HK-2 (cell line): ENCODE measurements around the gene HBM.
"Not testable (repeated sequence)": the region's sequence is repeated elsewhere in the genome, so short reads cannot be mapped to it uniquely, and the experiment has no call there.

ENCODE experiments used
- DNase-seq: peaks from one replicate; pipeline ENCODE4 v3.0.0-alpha.2; 2018; ENCODE audit not compliant: unreplicated experiment

HBM gene

DNA sequence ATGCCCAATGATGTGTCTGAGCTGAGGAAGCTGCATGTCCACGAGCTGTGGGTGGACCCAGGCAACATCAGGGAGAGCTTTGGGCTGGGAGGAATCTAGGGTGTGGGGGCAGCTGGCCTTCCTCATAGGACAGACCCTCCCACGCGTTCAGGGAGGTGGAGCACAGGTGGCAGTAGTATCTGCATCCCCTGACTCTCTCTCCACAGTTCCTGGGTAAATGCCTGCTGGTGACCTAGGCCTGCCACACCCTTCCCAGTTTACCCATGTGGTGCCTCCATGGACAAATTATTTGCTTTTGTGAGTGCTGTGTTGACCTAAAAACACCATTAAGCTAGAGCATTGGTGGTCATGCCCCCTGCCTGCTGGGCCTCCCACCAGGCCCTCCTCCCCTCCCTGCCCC lies 3.2 kb downstream of the HBM start:
- no peak for DNase-seq

DNA sequence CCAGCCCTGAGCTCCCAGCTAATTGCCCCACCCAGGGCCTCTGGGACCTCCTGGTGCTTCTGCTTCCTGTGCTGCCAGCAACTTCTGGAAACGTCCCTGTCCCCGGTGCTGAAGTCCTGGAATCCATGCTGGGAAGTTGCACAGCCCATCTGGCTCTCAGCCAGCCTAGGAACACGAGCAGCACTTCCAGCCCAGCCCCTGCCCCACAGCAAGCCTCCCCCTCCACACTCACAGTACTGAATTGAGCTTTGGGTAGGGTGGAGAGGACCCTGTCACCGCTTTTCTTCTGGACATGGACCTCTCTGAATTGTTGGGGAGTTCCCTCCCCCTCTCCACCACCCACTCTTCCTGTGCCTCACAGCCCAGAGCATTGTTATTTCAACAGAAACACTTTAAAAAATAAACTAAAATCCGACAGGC lies 4.3 kb downstream of the HBM start:
- DNase-seq: not testable (repeated sequence)

DNA sequence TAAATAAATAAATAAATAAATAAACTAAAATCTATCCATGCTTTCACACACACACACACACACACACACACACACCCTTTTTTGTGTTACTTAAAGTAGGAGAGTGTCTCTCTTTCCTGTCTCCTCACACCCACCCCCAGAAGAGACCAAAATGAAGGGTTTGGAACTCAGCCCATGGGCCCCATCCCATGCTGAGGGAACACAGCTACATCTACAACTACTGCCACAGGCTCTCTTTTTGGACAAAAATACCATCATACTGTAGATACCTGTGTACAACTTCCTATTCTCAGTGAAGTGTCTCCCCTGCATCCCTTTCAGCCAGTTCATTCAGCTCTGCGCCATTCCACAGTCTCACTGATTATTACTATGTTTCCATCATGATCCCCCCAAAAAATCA lies 5.0 kb downstream of the HBM start:
- DNase-seq: no peak

DNA sequence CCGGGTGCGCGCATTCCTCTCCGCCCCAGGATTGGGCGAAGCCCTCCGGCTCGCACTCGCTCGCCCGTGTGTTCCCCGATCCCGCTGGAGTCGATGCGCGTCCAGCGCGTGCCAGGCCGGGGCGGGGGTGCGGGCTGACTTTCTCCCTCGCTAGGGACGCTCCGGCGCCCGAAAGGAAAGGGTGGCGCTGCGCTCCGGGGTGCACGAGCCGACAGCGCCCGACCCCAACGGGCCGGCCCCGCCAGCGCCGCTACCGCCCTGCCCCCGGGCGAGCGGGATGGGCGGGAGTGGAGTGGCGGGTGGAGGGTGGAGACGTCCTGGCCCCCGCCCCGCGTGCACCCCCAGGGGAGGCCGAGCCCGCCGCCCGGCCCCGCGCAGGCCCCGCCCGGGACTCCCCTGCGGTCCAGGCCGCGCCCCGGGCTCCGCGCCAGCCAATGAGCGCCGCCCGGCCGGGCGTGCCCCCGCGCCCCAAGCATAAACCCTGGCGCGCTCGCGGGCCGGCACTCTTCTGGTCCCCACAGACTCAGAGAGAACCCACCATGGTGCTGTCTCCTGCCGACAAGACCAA lies 6.7 kb downstream of the HBM start, which contains the start of gene HBA2:
HBA2 (plus strand) TSS at position 503 of the 568 bp plus-strand sequence; CDS start at position 540, 37 bp downstream.
- not testable (repeated sequence) for DNase-seq

GRCh38 chr16:173211-173854 lies 7.6 kb downstream of the HBM start:
- not testable (repeated sequence) for DNase-seq

DNA sequence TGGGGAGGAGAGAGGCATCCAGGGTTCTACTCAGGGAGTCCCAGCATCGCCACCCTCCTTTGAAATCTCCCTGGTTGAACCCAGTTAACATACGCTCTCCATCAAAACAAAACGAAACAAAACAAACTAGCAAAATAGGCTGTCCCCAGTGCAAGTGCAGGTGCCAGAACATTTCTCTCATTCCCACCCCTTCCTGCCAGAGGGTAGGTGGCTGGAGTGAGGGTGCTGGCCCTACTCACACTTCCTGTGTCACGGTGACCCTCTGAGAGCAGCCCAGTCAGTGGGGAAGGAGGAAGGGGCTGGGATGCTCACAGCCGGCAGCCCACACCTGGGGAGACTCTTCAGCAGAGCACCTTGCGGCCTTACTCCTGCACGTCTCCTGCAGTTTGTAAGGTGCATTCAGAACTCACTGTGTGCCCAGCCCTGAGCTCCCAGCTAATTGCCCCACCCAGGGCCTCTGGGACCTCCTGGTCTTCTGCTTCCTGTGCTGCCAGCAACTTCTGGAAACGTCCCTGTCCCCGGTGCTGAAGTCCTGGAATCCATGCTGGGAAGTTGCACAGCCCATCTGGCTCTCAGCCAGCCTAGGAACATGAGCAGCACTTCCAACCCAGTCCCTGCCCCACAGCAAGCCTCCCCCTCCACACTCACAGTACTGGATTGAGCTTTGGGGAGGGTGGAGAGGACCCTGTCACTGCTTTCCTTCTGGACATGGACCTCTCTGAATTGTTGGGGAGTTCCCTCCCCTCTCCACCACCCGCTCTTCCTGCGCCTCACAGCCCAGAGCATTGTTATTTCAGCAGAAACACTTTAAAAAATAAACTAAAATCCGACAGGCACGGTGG lies 8.4 kb downstream of the HBM start:
- DNase-seq: not testable (repeated sequence)

- DNase-seq: no peak
Observed at GRCh38 chr16:175011-175949, 9.5 kb downstream of the HBM start.

DNA sequence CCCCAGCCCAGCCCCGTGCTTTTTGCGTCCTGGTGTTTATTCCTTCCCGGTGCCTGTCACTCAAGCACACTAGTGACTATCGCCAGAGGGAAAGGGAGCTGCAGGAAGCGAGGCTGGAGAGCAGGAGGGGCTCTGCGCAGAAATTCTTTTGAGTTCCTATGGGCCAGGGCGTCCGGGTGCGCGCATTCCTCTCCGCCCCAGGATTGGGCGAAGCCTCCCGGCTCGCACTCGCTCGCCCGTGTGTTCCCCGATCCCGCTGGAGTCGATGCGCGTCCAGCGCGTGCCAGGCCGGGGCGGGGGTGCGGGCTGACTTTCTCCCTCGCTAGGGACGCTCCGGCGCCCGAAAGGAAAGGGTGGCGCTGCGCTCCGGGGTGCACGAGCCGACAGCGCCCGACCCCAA lies 10.2 kb downstream of the HBM start:
- DNase-seq: not testable (repeated sequence)

DNA sequence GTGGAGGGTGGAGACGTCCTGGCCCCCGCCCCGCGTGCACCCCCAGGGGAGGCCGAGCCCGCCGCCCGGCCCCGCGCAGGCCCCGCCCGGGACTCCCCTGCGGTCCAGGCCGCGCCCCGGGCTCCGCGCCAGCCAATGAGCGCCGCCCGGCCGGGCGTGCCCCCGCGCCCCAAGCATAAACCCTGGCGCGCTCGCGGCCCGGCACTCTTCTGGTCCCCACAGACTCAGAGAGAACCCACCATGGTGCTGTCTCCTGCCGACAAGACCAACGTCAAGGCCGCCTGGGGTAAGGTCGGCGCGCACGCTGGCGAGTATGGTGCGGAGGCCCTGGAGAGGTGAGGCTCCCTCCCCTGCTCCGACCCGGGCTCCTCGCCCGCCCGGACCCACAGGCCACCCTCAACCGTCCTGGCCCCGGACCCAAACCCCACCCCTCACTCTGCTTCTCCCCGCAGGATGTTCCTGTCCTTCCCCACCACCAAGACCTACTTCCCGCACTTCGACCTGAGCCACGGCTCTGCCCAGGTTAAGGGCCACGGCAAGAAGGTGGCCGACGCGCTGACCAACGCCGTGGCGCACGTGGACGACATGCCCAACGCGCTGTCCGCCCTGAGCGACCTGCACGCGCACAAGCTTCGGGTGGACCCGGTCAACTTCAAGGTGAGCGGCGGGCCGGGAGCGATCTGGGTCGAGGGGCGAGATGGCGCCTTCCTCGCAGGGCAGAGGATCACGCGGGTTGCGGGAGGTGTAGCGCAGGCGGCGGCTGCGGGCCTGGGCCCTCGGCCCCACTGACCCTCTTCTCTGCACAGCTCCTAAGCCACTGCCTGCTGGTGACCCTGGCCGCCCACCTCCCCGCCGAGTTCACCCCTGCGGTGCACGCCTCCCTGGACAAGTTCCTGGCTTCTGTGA lies 11.0 kb downstream of the HBM start, which contains the start of gene HBA1:
HBA1 (plus strand) TSS at position 204 of the 906 bp plus-strand sequence; CDS start at position 241, 37 bp downstream.
- not testable (repeated sequence) for DNase-seq

DNA sequence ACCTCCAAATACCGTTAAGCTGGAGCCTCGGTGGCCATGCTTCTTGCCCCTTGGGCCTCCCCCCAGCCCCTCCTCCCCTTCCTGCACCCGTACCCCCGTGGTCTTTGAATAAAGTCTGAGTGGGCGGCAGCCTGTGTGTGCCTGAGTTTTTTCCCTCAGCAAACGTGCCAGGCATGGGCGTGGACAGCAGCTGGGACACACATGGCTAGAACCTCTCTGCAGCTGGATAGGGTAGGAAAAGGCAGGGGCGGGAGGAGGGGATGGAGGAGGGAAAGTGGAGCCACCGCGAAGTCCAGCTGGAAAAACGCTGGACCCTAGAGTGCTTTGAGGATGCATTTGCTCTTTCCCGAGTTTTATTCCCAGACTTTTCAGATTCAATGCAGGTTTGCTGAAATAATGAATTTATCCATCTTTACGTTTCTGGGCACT lies 11.6 kb downstream of the HBM start:
- DNase-seq: no peak

- no peak for DNase-seq
Observed at GRCh38 chr16:177981-178667, 12.3 kb downstream of the HBM start.

- DNase-seq: no peak
Observed at GRCh38 chr16:178668-179015, 12.9 kb downstream of the HBM start.

DNA sequence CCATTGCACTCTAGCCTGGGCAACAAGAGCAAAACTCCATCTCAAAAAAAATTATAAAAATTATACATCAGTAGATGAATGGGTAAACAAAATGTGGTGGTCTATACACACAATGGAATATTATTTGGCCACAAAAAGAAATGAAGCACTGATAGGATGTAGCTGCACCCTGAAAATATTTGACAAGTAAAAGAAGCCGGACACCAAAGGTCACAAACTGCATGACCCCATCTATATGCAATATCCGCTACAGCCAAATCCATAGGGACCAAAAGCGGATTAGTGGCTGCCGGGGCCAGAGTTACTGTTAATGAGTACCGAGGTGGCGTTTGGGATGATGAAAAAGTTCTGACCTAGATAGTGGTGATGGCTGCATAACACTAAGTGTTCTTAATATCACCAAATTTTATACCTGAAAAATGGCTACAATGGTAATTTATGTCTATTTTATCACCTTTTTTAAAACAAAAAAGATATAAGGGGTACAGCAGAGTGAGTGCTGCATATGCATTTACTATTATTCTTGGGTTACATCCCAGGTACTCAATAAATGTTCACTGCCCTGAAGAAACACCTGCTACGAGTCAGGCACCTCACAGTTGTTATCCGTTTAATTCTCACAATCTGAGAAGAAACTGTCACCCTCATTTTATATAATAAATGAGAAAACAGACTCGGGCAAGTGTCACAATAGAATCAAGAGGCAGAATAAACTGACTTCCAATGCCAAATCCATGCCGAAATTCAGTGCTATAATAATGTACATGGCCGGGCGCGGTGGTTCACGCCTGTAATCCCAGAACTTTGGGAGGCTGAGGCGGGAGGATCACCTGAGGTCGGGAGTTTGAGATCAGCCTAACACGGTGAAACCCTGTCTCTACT lies 13.7 kb downstream of the HBM start:
- no peak for DNase-seq

DNA sequence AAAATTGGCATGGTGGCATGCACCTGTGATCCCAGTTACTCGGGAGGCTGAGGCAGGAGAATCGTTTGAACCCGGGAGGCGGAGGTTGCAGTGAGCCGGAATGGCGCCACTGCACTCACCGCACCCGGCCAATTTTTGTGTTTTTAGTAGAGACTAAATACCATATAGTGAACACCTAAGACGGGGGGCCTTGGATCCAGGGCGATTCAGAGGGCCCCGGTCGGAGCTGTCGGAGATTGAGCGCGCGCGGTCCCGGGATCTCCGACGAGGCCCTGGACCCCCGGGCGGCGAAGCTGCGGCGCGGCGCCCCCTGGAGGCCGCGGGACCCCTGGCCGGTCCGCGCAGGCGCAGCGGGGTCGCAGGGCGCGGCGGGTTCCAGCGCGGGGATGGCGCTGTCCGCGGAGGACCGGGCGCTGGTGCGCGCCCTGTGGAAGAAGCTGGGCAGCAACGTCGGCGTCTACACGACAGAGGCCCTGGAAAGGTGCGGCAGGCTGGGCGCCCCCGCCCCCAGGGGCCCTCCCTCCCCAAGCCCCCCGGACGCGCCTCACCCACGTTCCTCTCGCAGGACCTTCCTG lies 14.4 kb downstream of the HBM start, which contains the start of gene HBQ1:
HBQ1 (plus strand) TSS at position 359 of the 575 bp plus-strand sequence; CDS start at position 387, 28 bp downstream.
- DNase-seq: peak; percentile 58

GRCh38 chr16:180681-181564 lies 15.1 kb downstream of the HBM start:
- DNase-seq: peak; percentile 85

DNA sequence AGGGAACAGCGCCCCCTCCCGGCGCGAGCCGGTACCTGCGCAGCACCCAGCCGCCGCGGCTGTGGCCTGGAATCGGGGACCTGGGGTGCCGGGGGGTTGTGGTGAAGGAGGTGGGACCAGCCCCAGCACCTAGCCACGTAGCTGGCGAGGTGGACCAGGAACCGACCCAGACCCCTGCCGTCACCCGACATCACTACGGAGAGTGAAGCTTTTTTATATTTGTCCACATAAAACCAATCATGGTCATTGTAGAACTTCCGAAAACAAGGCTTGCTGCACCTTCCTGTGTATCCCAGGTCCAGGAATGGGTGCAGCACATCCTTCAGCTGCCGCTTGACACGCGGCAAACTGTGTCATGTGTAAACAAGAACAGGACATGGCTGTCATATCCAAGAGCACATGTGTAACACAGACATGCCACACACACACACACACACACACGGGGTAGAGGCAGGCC lies 15.8 kb downstream of the HBM start:
- DNase-seq: no peak

GRCh38 chr16:183005-183404 lies 17.2 kb downstream of the HBM start:
- no peak for DNase-seq
